ENCODE results near the gene ASAP2.

ASAP2 gene

DNA sequence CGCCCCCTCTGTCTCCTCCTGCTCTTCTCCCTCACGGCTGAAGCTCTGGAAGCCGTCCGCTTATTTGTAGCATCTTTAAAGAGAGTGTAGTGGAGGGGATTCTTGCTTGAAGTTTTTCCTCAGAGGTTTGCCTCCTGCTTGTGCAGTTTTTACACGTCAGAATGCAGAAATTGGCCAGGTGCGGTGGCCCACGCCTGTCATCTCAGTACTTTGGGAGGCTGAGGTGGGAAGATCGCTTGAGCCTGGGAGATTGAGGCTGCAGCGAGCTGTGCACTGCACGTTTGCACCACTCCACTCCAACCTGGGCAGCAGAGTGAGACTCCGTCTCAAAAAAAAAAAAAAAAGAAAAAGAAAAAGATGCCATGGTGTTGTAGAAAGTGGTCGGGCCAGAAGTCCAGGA, 147.7 kb downstream of the ASAP2 start:
- no peaks in the 10 kb centered on the region for H3K4me1 ChIP-seq (ENCODE audit: control insufficient read depth, insufficient read depth, low read length)
- no peaks in the 10 kb centered on the region for H3K27me3 ChIP-seq (ENCODE audit: control insufficient read depth in 1 of 2, insufficient read depth in 2 of 2, low read length in 2 of 2)
- no peak overlapping the region for H3K27ac ChIP-seq (ENCODE audit: low read length)
- no peak overlapping the region for H3K4me3 ChIP-seq (ENCODE audit: low read length in 2 of 2)
- H3K9me3 ChIP-seq (ENCODE audit: control insufficient read depth in 2 of 2, low read length in 2 of 2) = no peaks in the 10 kb centered on the region
- peaks cover 35 to 50% of the 10 kb centered on the region in 2 donors for H3K36me3 ChIP-seq (ENCODE audit: control insufficient read depth in 2 of 2, insufficient read depth in 2 of 2, low read length in 2 of 2)
- no peak overlapping the region for H3K9ac ChIP-seq (ENCODE audit: low read length in 2 of 2)

DNA sequence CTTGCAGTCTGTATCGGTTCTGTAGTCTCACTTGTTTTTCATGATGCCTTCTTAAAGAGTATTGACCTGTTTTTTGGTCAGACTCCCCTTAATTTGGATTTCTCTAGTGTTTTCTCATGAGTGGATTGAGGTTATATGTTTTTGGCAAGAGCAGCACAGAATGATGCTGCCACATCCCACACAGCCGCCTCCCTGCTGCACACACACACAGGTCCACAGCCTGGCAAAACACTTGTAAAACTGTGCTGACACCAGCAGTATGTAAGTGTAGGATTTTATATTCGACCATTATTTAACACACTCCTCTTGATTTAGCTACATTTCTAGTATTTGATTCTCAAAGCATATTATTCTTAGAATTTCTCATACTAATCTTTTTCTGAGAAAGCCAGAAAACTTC, 148.7 kb downstream of the ASAP2 start:
- H3K4me1 ChIP-seq (ENCODE audit: control insufficient read depth, insufficient read depth, low read length) = no peaks in the 10 kb centered on the region
- no peak overlapping the region for H3K4me3 ChIP-seq (ENCODE audit: low read length in 2 of 2)
- H3K9ac ChIP-seq (ENCODE audit: low read length in 2 of 2) = no peak overlapping the region
- peaks cover 35 to 50% of the 10 kb centered on the region in 2 donors for H3K36me3 ChIP-seq (ENCODE audit: control insufficient read depth in 2 of 2, insufficient read depth in 2 of 2, low read length in 2 of 2)
- H3K27ac ChIP-seq (ENCODE audit: low read length) = no peak overlapping the region
- H3K27me3 ChIP-seq (ENCODE audit: control insufficient read depth in 1 of 2, insufficient read depth in 2 of 2, low read length in 2 of 2) = no peaks in the 10 kb centered on the region
- no peaks in the 10 kb centered on the region for H3K9me3 ChIP-seq (ENCODE audit: control insufficient read depth in 2 of 2, low read length in 2 of 2)

- H3K9ac ChIP-seq (ENCODE audit: low read length in 2 of 2) = no peak overlapping the region
- no peaks in the 10 kb centered on the region for H3K4me1 ChIP-seq (ENCODE audit: control insufficient read depth, insufficient read depth, low read length)
- no peaks in the 10 kb centered on the region for H3K27me3 ChIP-seq (ENCODE audit: control insufficient read depth in 1 of 2, insufficient read depth in 2 of 2, low read length in 2 of 2)
- no peaks in the 10 kb centered on the region for H3K9me3 ChIP-seq (ENCODE audit: control insufficient read depth in 2 of 2, low read length in 2 of 2)
- H3K27ac ChIP-seq (ENCODE audit: low read length) = no peak overlapping the region
- no peak overlapping the region for H3K4me3 ChIP-seq (ENCODE audit: low read length in 2 of 2)
- H3K36me3 ChIP-seq (ENCODE audit: control insufficient read depth in 2 of 2, insufficient read depth in 2 of 2, low read length in 2 of 2) = peaks cover 35 to 46% of the 10 kb centered on the region in 2 donors
Observed at GRCh38 chr2:9355716-9356115, 149.1 kb downstream of the ASAP2 start.

- Histone ChIP-seq H3K4me1 (ENCODE audit: control insufficient read depth, insufficient read depth, low read length) (no peaks in the 10 kb centered on the region), H3K9me3 (ENCODE audit: control insufficient read depth in 2 of 2, low read length in 2 of 2) (no peaks in the 10 kb centered on the region), H3K27ac (ENCODE audit: low read length) (no peak overlapping the region), H3K9ac (ENCODE audit: low read length in 2 of 2) (no peak overlapping the region), H3K4me3 (ENCODE audit: low read length in 2 of 2) (no peak overlapping the region), H3K36me3 (ENCODE audit: control insufficient read depth in 2 of 2, insufficient read depth in 2 of 2, low read length in 2 of 2) (peaks cover 30 to 41% of the 10 kb centered on the region in 2 donors), H3K27me3 (ENCODE audit: control insufficient read depth in 1 of 2, insufficient read depth in 2 of 2, low read length in 2 of 2) (no peaks in the 10 kb centered on the region)
Observed at GRCh38 chr2:9356261-9356660, 149.6 kb downstream of the ASAP2 start.

GRCh38 chr2:9358846-9359245, 152.2 kb downstream of the ASAP2 start:
- Histone ChIP-seq H3K4me1 (ENCODE audit: control insufficient read depth, insufficient read depth, low read length) (no peaks in the 10 kb centered on the region), H3K36me3 (ENCODE audit: control insufficient read depth in 2 of 2, insufficient read depth in 2 of 2, low read length in 2 of 2) (peaks cover 17 to 31% of the 10 kb centered on the region in 2 donors)

GRCh38 chr2:9359463-9359862, 152.9 kb downstream of the ASAP2 start:
- H3K4me3 ChIP-seq (ENCODE audit: low read length in 2 of 2) = no peak overlapping the region
- H3K36me3 ChIP-seq (ENCODE audit: control insufficient read depth in 2 of 2, insufficient read depth in 2 of 2, low read length in 2 of 2) = peaks cover 19 to 31% of the 10 kb centered on the region in 2 donors
- no peaks in the 10 kb centered on the region for H3K9me3 ChIP-seq (ENCODE audit: control insufficient read depth in 2 of 2, low read length in 2 of 2)
- no peaks in the 10 kb centered on the region for H3K4me1 ChIP-seq (ENCODE audit: control insufficient read depth, insufficient read depth, low read length)
- no peaks in the 10 kb centered on the region for H3K27me3 ChIP-seq (ENCODE audit: control insufficient read depth in 1 of 2, insufficient read depth in 2 of 2, low read length in 2 of 2)
- H3K27ac ChIP-seq (ENCODE audit: low read length) = no peak overlapping the region
- H3K9ac ChIP-seq (ENCODE audit: low read length in 2 of 2) = no peak overlapping the region

More at GRCh38 chr2:9358846-9359245, 152.2 kb downstream of the ASAP2 start:
- H3K9me3 ChIP-seq (ENCODE audit: control insufficient read depth in 2 of 2, low read length in 2 of 2) = no peaks in the 10 kb centered on the region
- H3K4me3 ChIP-seq (ENCODE audit: low read length in 2 of 2) = no peak overlapping the region
- no peaks in the 10 kb centered on the region for H3K27me3 ChIP-seq (ENCODE audit: control insufficient read depth in 1 of 2, insufficient read depth in 2 of 2, low read length in 2 of 2)
- no peak overlapping the region for H3K27ac ChIP-seq (ENCODE audit: low read length)
- H3K9ac ChIP-seq (ENCODE audit: low read length in 2 of 2) = no peak overlapping the region

DNA sequence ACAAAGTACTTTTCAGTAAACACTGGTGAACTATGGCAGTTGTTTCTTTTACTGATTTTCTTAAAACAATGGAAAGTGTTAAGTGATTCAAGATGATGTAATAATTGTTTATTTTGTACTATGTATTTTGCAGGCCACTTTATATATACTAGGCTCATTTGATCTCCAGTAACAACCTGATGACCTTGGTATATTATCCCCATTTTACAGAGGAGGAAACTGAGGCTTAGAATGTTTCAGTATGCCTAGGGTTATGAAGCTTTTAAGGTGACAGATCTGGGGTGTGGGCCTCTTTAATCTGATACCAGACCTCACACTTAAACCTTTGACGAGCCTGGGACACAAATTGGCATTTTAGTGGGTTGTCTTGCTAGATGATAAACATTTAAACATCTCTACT, 153.5 kb downstream of the ASAP2 start:
- no peak overlapping the region for H3K27ac ChIP-seq (ENCODE audit: low read length)
- H3K4me1 ChIP-seq (ENCODE audit: control insufficient read depth, insufficient read depth, low read length) = no peaks in the 10 kb centered on the region
- no peaks in the 10 kb centered on the region for H3K27me3 ChIP-seq (ENCODE audit: control insufficient read depth in 1 of 2, insufficient read depth in 2 of 2, low read length in 2 of 2)
- no peaks in the 10 kb centered on the region for H3K9me3 ChIP-seq (ENCODE audit: control insufficient read depth in 2 of 2, low read length in 2 of 2)
- H3K9ac ChIP-seq (ENCODE audit: low read length in 2 of 2) = no peak overlapping the region
- no peak overlapping the region for H3K4me3 ChIP-seq (ENCODE audit: low read length in 2 of 2)
- peaks cover 22 to 31% of the 10 kb centered on the region in 2 donors for H3K36me3 ChIP-seq (ENCODE audit: control insufficient read depth in 2 of 2, insufficient read depth in 2 of 2, low read length in 2 of 2)

- Histone ChIP-seq H3K27ac (ENCODE audit: low read length) (no peak overlapping the region), H3K9me3 (ENCODE audit: control insufficient read depth in 2 of 2, low read length in 2 of 2) (no peaks in the 10 kb centered on the region), H3K9ac (ENCODE audit: low read length in 2 of 2) (no peak overlapping the region), H3K27me3 (ENCODE audit: control insufficient read depth in 1 of 2, insufficient read depth in 2 of 2, low read length in 2 of 2) (no peaks in the 10 kb centered on the region), H3K4me3 (ENCODE audit: low read length in 2 of 2) (no peak overlapping the region), H3K4me1 (ENCODE audit: control insufficient read depth, insufficient read depth, low read length) (no peaks in the 10 kb centered on the region), H3K36me3 (ENCODE audit: control insufficient read depth in 2 of 2, insufficient read depth in 2 of 2, low read length in 2 of 2) (peaks cover 22 to 32% of the 10 kb centered on the region in 2 donors)
Observed at GRCh38 chr2:9360701-9361100, 154.1 kb downstream of the ASAP2 start.

DNA sequence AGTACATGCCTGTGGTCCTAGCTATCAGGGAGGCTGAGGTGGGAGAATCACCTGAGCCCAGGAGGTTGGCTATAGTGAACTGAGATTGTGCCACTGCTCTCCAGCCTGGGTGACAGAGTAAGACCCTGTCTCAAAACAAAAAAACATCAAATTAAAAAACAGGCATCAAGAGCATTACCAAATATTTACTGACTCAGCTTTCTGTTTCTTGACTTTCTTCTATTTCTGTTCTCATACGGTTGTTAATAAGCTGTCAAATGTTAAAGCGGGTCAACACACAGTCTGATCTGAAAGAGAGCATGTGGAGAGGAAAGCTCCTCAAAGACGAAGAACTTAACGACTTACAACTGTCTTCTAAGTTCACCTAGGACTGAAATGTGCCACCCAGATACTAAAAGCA, 157.8 kb downstream of the ASAP2 start:
- no peaks in the 10 kb centered on the region for H3K9me3 ChIP-seq (ENCODE audit: control insufficient read depth in 2 of 2, low read length in 2 of 2)
- no peak overlapping the region for H3K27ac ChIP-seq (ENCODE audit: low read length)
- no peaks in the 10 kb centered on the region for H3K4me1 ChIP-seq (ENCODE audit: control insufficient read depth, insufficient read depth, low read length)
- no peak overlapping the region for H3K4me3 ChIP-seq (ENCODE audit: low read length in 2 of 2)
- H3K27me3 ChIP-seq (ENCODE audit: control insufficient read depth in 1 of 2, insufficient read depth in 2 of 2, low read length in 2 of 2) = no peaks in the 10 kb centered on the region
- no peak overlapping the region for H3K9ac ChIP-seq (ENCODE audit: low read length in 2 of 2)
- H3K36me3 ChIP-seq (ENCODE audit: control insufficient read depth in 2 of 2, insufficient read depth in 2 of 2, low read length in 2 of 2) = peaks cover 20 to 30% of the 10 kb centered on the region in 2 donors

- H3K4me3 ChIP-seq (ENCODE audit: low read length in 2 of 2) = no peak overlapping the region
- H3K9ac ChIP-seq (ENCODE audit: low read length in 2 of 2) = no peak overlapping the region
- peaks cover 20 to 30% of the 10 kb centered on the region in 2 donors for H3K36me3 ChIP-seq (ENCODE audit: control insufficient read depth in 2 of 2, insufficient read depth in 2 of 2, low read length in 2 of 2)
- no peaks in the 10 kb centered on the region for H3K27me3 ChIP-seq (ENCODE audit: control insufficient read depth in 1 of 2, insufficient read depth in 2 of 2, low read length in 2 of 2)
- H3K4me1 ChIP-seq (ENCODE audit: control insufficient read depth, insufficient read depth, low read length) = no peaks in the 10 kb centered on the region
- H3K9me3 ChIP-seq (ENCODE audit: control insufficient read depth in 2 of 2, low read length in 2 of 2) = no peaks in the 10 kb centered on the region
- H3K27ac ChIP-seq (ENCODE audit: low read length) = no peak overlapping the region
Observed at GRCh38 chr2:9364791-9365497, 158.3 kb downstream of the ASAP2 start.

DNA sequence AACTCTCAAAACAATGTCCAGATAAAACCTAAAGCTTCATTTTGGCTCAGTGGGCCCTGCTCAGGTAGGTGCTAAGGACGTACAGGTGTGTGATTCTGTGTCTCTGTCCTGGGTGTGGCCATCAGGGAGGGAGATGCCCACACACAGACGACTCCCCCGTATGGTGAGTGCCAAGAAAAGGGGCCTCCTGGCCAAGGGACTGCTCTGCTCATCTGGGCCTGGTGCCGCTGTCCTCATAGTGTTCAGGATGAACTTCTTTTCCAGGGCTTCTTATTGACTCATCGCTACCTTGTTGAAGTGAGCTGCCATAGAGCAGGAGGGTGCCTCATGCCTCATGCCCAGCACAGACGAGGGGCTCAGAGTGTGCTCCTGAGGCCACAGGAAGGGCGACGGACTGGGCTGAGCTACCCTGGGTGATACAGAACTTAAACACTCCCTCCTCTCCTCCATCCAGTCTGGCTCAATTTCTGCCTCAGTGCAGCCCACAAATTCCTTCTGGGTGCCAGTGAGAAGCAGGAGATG, 158.9 kb downstream of the ASAP2 start:
- H3K36me3 ChIP-seq (ENCODE audit: control insufficient read depth in 2 of 2, insufficient read depth in 2 of 2, low read length in 2 of 2) = peaks cover 20 to 31% of the 10 kb centered on the region in 2 donors
- H3K9me3 ChIP-seq (ENCODE audit: control insufficient read depth in 2 of 2, low read length in 2 of 2) = no peaks in the 10 kb centered on the region
- no peak overlapping the region for H3K27ac ChIP-seq (ENCODE audit: low read length)
- no peak overlapping the region for H3K9ac ChIP-seq (ENCODE audit: low read length in 2 of 2)
- H3K4me1 ChIP-seq (ENCODE audit: control insufficient read depth, insufficient read depth, low read length) = no peaks in the 10 kb centered on the region
- no peaks in the 10 kb centered on the region for H3K27me3 ChIP-seq (ENCODE audit: control insufficient read depth in 1 of 2, insufficient read depth in 2 of 2, low read length in 2 of 2)
- H3K4me3 ChIP-seq (ENCODE audit: low read length in 2 of 2) = no peak overlapping the region

Data from stomach smooth muscle (tissue), 2 donors.